HG03066 (cell line): Measurements from ENCODE around the gene ENO2.
"Not testable (repeated sequence)": the region's sequence is repeated elsewhere in the genome, so short reads cannot be mapped to it uniquely, and the experiment has no call there.

ENCODE experiments used
- ATAC-seq: cut with Tn5 transposase; IDR thresholded peaks from one replicate; pipeline ENCODE4 v1.9.1; 2021; ENCODE audit warnings: low read depth; ENCODE audit not compliant: unreplicated experiment

Gene ENO2

DNA sequence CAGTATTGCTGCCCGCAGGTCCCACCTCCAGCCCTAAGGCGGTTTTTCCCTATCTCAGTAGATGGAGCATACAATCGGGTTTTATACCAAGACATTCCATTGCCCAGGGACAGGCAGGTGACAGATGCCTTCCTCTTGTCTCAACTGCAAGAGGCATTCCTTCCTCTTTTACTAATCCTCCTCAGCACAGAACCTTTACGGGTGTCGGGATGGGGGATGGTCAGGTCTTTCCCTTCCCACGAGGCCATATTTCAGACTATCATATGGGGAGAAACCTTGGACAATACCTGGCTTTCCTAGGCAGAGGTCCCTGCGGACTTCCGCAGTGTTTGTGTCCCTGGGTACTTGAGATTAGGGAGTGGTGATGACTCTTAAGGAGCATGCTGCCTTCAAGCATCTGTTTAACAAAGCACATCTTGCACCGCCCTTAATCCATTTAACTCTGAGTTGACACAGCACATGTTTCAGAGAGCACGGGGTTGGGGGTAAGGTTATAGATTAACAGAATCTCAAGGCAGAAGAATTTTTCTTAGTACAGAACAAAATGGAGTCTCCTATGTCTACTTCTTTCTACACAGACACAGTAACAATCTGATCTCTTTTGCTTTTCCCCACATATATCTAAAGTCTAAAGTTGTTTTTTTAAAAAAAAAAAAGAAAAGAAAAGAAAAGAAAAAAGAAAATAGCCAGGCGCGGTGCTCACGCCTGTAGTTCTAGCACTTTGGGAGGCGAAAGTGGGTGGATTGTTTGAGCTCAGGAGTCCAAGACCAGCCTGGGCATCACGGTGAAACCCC is 28.0 kb upstream of the ENO2 start:
- ATAC-seq: not testable (repeated sequence)

DNA sequence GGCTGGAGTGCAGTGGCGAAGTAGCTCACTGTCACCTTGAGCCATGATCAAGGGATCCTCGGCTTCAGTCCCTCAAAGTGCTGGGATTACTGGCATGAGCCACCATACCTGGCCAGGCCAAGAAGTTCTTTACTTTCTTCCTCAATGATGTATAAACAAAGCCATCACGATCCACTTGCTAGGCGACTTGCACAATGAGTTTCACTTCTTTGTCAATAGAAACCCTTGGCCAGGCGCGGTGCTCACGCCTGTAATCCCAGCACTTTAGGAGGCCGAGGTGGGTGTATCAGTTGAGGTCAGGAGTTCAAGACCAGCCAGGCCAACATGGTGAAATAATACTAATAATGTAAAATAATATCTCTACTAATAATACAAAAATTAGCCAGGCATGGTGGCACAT is 26.9 kb upstream of the ENO2 start:
- ATAC-seq: no peak

DNA sequence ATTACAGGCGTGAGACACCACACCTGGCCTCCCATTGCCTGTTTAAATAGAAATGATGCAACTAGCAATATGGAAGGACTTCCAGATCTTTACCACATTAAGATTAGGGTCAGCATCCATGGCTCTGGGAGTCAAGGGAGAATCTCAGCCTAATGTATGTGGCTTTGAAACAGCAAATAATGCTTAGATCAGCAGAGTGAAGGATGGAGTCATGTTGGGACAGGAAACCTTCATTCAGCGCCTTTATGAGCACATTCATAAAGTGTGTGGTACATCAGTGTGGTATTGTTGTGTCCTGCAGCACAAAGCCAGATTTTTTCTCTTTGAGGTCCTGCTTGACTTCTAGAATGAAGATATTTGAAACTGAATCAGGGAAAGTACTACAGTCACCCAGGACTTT is 26.0 kb upstream of the ENO2 start:
- no peak for ATAC-seq

DNA sequence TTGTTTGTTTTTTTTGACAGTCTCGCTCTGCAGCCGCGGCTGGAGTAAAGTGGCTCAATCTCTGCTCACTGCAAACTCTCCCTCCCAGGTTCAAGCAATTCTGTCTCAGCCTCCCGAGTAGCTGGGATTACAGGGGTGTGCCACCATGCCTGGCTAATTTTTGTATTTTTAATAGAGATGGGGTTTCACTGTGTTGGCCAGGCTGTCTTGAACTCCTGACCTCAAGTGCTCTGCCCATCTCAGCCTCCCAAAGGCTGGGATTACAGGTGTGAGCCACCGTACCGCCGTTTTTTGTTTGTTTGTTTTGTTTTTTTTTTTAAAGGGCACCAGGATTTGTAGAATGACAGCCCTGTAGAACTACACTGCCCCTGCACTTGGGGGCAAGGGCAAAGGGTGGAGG is 25.6 kb upstream of the ENO2 start:
- not testable (repeated sequence) for ATAC-seq

DNA sequence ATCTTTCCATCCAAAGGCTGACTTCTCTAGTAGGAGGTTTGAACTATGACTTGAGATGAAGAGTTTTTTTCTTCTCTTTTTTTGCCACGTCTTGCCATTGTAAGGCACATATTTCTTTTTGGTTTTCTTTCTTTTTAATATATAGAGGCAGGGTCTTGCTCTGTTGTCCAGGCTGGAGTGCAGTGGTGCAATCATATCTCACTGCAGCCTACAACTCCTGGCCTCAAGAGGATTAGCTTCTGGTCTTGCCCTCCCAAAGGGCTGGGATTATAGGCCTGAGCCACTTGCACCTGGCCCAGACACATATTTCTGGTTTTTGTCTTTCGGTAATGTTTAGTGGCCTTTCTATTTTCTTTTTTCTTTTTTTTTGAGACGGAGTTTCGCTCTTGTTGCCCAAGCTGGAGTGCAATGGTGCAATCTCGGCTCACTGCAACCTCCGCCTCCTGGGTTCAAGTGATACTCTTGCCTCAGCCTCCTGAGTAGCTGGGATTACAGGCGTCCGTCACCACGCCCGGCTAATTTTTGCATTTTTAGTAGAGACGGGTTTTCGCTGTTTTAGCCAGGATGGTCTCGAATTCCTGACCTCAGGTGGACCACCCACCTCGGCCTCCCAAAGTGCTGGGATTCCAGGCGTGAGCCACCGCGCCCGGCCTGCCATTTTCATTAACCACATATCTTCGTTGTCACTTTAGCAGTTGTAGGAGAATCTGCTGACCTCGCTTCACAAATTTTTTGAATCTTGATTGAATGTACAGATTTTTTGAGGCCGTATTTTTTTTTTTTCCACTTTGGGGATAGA is 24.4 kb upstream of the ENO2 start:
- ATAC-seq: not testable (repeated sequence)

DNA sequence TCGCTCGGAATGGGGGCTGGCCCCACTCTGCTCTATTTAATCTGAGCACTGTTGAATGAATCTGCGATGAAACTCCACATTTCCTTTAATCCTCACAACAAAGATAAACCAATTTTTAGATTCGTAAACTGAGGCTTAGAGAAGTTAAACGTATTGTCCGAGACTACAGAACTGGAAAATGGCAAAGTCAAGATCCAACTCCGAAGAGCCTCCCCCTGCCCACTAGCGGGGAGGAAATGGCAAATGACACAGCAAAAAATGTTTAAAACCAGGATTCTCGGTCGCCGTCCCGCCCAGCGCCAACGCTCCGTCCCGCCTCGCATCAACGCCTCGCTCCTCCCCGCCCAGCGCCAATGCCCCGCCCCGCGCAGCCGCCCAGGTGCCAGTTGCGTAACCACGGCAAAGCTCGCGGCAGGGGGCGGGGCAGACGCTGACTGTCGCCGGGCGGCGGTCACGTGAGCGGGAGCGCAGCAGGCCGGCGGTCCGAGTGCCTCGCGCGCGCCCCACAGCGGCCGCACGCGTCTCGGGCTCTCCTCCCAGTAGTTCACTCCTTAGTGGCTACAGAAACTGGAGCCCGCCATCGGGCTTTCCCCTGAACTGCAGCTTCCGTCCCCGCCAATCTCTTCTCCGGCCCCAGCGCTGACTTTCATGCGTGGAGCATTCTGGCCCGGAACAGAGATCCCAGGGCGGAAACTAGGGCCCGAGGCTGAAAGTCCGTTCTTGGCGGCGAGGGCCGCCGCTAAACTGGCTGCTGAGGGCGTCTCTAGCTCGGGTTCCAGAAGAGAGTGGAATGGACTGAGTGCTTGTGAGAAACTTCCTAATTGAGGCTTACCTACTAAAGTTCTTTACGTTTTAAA is 23.4 kb upstream of the ENO2 start:
- ATAC-seq: peak; percentile 93

DNA sequence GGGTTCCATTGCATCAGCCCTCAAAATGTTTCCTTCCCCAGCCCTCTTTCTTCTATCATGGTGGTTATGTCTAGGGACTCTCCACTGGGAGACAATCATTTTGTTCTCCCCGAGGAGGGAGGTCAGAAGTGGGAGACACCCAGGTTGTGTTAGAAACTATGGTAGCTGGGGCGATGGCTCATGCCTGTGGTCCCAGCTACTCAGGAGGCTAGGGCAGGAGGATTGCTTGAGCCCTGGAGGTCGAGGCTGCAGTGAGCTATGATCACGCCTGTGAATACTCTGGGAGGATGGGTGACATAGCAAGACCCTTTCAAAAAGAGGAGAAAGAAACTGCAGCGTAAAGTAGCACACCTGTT is 22.8 kb upstream of the ENO2 start:
- peak; percentile 12 for ATAC-seq

DNA sequence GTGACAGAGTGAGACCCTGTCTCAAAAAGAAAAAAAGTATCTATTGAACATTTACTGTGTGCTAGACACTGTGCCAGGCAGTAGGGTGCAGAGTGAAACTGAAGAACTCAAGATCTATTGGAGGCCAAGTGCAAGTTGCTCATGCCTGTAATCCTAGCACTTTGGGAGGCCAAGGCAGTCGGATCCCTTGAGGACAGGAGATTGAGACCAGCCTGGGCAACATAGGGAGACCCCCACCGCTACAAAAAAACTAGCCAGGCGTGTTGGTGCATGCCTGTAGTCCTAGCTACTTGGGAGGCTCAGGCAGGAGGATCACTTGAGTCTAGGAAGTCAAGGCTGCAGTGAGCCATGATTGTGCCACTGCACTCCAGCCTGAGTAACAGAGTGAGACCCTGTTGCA is 21.7 kb upstream of the ENO2 start:
- ATAC-seq: not testable (repeated sequence)

DNA sequence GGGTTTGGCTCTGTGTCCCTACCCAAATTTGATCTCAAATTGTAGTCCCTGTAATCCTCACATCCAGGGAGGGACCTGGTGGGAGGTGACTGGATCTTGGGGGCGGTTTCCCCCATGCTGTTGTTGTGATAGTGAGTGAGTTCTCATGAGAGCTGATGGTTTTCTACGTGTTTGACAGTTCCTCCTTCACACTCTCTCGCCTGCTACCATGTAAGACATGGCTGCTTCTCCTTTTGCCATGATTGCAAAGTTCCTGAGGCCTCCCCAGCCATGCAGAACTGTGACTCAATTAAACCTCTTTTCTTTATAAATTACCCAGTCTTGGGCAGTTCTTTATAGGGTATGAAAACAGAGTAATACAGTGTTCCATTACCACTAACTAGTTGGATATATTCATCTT is 20.1 kb upstream of the ENO2 start:
- no peak for ATAC-seq

DNA sequence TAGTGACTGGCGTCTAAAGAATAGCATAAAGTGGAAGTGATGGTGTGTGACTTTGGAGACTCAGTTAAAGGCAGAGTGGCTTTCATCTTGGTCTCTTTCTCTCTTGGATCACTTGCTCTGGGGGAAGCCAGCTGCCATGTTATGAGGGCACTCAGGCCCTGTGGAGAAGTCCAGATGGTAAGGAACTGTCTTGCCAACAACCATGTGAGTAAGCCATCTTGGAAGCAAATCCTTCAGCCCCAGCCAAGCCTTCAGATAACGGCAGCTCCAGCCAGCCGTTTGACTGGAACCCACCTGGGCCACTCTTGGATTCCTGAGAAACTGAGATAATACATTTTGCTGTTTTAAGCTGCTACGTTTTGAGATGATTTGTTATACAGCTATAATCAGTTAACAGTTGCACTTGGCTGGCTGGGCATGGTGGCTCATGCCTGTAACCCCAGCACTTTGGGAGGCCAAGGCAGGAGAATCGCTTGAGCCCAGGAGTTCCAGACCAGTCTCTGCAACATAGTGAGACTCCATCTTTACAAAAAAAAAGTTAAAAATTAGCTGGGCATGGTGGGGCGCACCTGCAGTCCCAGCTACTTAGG is 17.4 kb upstream of the ENO2 start:
- ATAC-seq: no peak

DNA sequence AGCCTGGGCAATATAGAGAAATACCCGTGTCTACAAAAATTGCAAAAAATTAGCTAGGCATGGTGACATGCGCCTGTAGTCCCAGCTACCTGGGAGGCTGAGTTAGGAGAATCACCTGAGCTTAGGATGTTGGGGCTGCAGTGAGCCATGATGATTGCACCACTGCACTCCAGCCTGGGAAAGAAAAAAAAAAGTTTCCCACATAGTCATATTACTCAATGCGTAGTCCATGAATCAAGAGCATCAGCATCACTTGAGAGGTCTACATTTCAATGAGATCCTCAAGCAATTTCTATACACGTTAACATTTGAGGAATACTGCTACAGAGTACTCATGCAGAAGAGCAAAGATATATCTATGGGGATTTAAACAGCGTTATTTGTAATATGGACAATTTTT is 15.0 kb upstream of the ENO2 start:
- ATAC-seq: no peak

DNA sequence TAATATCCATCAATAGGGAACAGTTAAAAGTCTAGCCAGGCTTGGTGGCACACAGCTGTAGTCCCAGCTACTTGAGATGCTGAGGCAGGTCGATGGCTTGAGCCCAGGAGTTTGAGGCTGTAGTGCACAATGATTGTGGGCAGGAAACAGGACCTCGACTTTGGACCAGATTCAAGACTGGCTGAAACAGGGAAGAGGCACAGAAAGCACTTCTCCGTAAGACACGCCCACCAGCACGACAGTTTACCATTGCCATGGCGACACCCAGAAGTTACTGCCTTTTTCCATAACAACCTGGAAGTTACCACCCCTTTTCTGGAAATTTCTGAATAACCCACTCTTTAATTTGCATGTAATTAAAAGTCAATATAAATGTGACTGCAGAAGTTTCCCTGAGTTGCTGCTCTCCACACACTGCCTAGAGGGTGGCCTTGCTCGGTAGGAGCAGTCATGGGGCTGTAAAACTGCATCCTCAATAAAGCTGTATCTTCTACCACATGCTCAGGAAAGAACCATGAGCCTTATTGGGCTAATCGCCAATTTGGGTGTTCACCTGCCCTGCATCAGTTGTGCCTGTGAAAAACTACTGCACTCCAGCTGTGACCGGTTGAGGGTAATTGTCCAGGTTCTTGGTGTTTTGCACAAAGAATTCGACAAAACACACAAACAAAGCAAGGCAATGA is 14.4 kb upstream of the ENO2 start:
- ATAC-seq: no peak

DNA sequence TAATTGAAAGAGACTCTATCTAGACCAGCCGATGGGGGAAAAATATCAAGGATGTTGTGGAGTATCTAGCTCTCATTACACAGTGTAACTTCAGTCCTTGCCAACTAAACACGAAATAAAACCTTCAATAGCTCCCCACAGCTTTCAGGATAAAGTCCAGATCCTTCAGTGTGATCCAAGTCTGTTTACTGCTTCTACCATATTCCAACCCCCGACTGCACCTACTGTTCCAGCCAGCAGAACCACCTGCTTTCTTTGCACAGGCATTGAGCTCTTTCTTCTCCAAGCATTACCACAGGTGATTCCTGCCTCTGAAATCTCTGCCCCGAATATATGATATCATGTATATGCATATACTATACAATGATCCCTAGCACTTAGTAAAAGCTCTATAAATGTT is 11.9 kb upstream of the ENO2 start:
- ATAC-seq: no peak

DNA sequence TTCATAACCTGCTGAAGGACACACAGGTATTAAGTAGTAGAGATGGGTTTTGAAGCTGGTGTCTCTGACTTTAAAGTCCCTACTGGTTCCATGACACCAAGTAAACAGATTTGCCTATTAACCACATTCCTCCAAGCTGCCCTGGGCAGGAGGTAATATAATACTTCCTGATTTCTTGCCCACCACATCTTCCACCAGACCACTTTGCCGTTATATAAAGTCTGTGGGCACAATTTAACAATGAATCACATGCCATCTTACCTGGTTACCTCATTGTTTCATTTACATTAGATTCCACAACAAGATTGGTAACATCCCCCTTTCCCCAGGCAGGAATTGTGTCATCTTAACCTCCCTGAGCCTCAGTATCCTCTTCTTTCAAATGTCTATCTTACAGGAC is 10.7 kb upstream of the ENO2 start:
- no peak for ATAC-seq

DNA sequence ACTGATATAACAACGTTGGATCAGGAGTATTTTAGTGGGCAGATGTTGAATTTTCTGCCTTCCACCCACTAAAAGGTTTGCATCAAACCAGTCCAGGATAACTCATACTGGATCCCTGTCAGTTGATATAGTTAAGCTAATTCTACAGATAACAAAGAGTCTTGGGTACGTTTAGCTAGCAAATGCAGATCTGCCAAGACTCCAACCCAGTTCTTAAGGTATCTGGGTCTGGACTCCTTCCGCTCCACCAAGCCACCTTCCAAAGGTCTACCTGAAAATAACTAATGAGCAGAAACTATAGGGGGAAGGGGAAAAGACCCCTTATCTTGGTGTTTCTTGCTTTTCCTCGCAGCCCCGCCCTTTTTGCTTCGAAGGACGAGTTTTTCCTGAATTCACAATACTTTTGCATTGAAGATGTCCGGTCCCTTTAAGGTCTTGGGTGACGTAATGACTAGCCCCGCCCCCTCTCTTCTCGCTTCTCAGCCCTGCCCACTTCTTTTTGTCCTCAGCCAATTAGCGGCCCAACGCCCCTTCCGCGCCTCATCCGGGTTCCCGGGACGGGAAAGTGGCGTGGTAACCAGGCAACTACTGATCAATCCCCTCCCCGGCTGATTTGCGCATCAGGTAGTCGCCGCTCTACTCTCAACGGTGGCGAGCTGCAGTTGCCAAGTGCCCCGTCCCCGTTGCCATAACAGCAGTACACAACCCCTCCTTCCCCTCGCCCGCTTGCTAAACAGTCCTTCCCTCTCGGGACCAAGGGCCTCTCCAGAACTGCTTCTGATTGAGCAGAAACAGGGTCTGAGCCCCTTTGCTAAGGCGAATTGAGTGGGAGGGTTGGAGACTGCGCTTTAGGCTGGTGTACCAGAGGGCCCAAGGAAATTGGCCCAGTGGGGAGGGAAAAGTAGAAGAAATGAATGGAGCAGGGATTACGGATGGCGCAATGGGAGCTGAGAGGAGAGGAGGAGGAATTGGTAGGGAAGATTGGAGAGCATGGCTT is 9.8 kb upstream of the ENO2 start, which contains the start of gene LRRC23:
Gene LRRC23 (plus strand): TSS at position 543 of the 997 bp plus-strand sequence. CDS start 812 bp downstream, outside the sequence.
- peak; percentile 97 for ATAC-seq

DNA sequence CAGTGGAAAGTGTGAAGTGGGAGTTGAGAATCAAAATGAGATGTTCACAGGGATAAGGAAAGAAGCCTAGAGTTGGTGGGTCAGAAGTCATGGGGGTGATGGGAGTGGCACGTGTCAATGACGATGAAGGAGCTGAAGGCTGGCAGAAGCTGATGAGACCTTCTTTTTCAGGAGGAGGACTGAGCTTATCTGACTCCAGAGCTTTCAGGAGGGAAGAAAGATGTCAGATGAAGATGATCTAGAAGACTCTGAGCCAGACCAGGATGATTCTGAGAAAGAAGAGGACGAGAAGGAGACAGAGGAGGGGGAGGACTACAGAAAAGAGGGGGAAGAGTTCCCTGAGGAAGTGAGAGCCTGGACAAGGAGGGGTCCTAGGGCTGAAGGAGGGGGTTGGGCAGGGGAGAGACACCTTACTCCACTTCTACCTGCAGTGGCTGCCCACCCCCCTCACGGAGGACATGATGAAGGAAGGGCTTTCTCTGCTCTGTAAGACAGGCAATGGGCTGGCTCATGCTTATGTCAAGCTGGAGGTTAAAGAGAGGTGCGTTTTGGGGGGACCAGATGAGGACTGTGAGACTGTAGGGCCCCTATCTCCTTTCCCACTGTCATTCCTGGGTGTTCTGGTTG is 8.9 kb upstream of the ENO2 start:
- ATAC-seq: no peak

DNA sequence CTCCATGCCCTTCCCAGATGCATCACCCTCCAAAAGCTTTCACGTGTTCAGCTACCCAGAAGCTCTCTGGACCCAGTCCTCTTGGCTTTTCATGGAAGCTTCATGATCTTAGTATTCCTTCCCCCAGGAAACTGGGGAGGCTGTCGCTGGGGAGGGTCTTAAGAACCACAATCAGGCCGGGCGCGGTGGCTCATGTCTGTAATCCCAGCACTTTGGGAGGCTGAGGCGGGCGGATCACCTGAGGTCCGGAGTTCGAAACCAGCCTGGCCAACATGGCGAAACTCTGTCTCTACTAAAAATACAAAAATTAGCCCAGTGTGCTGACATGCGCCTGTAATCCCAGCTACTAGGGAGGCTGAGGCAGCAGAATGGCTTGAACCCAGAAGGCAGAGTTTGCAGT is 6.2 kb upstream of the ENO2 start:
- ATAC-seq: not testable (repeated sequence)

DNA sequence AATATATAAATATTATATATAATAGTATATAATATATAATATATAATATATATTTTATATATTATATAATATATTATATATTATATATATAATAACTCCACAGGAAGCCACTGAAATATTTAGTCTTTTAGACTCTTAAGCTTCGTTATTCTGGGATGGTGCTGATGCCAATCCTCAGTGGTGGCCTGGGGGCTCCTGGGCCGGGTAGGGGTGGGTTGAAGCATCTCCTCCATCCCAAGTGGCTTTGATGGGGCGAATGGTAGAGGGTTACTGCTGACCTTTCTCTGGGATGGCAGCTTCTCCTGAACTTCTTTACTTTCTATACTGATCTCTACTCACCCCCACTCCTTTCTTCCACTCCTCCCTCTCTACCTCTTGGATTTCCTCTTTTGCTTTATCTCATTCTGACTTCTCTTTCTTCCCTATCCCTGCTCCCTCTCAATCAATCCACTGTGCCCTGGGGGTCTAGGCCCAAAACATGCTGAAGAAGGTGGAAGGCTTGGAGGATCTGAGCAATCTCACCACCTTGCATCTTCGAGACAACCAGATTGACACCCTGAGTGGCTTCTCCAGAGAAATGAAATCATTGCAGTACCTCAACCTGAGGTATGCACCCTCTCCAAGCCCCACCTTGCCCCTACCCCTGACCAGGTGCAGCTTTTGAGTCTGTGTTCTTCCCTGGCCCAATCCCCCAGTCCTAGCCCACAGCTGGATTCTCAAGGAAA is 4.8 kb upstream of the ENO2 start:
- no peak for ATAC-seq
